GM23248 (cell line): Measurements from ENCODE around the gene DGKI.

Experiments
- EZH2 ChIP-seq: fragments of 200-600 bp; sonication (generic); IDR thresholded peaks from 2 replicates; pipeline ENCODE4 v1.6.1; 2018; ENCODE audit warnings: antibody characterized with exemption, mild to moderate bottlenecking; ENCODE audit not compliant: insufficient read depth, poor library complexity, severe bottlenecking
- EZH2phosphoT487 ChIP-seq: fragments of 200-600 bp; sonication (generic); IDR thresholded peaks from 2 replicates; pipeline ENCODE4 v1.6.1; 2018; ENCODE audit warnings: antibody characterized with exemption, moderate library complexity, mild to moderate bottlenecking, low read depth; ENCODE audit not compliant: insufficient read depth

- TF ChIP-seq EZH2 (no peak), EZH2phosphoT487 (no peak)
These were observed 835 bp upstream of the DGKI start for GRCh38 chr7:137847568-137848050.
